Measurements from ENCODE around the gene FAM199X.
A peak's percentile ranks its signal among the peaks of the same experiment; 100 is the strongest.

GRCh38 chrX:104136241-104137019, 29.8 kb upstream of the FAM199X start:
- TF ChIP-seq POLR2A (IDR thresholded peaks at IDR 0.05) (no peak), CTCF (IDR thresholded peaks at IDR 0.05) (peak; percentile 47 to 77 (median 64))
